HG02759 (cell line): ENCODE measurements around the gene SLC22A31.

ENCODE experiments used
- ATAC-seq: cut with Tn5 transposase; IDR thresholded peaks from one replicate; pipeline ENCODE4 v1.9.1; 2021; ENCODE audit warnings: mild to moderate bottlenecking, moderate library complexity; ENCODE audit not compliant: unreplicated experiment

SLC22A31 gene

DNA sequence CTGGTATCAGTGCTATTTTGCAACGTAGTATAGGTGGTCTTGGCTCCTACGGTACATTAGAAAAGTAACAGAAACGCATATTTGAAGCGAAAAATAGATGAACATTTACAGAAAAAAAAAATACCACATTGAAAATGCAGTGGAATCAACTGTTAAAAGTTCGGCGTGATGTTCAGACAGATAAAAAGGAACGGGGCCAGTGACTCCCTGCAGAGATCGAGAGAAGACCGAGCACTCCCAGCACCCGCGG is 16.7 kb upstream of the SLC22A31 start:
- no peak for ATAC-seq

DNA sequence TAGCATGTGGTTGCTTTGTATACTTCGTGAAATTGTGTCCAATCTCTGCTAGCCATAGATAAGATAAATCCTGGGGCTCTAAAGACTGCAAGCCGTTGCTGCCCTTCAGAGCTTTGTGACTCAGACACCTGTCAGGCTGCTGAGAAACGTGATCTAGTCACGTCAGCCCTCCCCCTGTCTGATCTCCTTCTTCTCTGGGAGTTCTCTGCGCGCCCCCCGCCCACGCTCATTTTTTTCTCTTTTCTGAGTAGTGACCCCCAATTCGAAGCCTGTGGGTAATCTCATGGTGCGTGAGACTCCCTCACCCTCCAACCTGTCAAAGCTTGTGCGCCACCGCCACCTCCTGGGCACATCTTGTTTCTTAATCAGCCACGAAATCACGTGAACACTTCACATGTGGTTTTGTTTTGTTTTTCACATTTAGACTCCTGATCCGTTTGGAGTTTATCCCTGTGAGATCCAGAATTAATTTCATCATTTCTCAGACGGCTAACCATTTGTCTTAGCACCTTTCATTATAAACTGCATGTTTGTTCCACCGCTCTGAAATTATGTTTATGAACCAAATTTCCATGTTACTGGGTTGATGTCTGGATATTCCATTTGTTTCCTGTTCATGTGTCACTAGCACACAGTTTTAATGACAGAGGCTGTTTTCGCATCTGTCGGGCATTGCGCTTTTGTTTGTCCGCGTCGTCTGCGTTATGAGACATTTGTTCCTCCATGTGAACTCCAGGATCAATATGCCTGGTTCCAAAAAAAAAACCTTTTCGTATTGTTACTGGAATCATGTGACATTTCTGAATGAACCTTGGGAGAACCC is 16.2 kb upstream of the SLC22A31 start:
- no peak for ATAC-seq

GRCh38 chr16:89210904-89211515 is 10.7 kb upstream of the SLC22A31 start:
- ATAC-seq = no peak

DNA sequence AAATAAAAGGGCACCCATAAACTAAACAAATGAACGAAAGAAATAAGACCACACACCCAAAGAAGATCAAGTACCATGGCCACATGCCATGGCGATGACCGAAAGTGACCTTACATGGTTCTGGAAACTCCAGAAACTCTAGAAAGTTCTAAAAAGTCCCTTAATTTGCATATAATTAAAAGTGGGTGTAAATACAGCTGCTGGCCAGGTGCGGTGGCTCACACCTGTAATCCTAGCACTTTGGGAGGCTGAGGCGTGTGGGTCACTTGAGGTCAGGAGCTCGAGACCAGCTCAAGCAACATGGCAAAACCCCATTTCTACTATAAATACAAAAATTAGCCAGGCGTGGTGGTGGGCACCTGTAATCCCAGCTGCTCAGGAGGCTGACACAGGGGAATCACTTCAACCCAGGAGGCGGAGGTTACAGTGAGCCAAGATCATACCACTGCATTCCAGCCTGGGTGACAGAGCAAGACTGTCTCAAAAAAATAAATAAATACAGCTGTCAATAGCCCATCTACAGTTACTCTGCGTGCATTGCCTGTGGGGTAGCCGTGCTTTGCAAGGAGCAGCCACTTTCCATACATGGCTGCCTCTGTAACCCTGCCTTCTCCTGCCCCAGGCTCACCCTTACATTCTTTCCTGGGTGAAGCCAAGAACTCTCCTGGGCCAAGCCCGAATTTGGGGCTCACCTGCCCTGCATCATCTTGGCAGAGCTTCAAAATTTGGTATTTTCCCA is 10.0 kb upstream of the SLC22A31 start:
- no peak for ATAC-seq

DNA sequence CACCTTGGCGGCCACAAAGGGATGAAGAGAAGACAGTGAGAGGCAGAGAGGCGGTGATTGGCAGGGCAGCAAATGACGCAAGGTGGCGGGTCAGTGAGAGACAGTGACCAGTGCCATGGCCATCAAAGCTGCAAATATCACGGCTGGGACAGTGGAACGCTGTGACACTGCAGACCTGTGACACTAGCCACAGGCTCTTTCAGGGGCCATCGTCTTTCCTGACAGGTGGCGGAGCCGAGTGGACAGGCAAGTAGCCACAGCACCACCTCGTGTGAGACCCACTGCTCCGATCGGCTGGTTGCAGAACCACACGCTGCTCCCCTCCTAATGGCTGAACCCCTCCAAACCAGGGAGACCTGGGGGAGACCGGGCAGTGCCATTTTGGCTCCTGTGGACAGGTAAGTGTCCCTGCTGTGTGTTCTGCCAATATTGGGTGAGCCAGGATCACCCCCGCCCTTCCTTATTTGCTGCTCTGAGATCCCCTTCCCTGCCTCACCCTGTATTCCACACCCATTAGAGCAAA is 9.2 kb upstream of the SLC22A31 start:
- ATAC-seq = no peak

DNA sequence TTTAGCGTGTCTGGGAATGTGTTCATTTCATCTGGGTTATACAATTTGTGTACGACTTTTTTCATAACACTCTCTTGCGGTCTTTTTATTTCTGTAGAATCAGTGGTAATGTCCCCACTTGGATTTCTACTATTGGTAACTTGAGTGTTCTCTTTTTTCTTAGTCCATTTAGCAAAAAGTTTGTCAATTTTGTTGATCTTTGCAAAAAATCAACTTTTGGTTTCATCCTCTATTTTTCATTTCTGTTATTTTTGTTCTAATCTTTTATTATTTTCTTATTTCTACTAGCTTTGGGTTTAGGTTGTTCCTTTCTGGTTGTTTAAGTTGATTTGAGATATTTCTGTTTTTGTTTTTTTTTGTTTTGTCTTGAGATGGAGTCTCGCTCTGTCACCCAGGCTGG is 7.7 kb upstream of the SLC22A31 start:
- ATAC-seq = no peak

DNA sequence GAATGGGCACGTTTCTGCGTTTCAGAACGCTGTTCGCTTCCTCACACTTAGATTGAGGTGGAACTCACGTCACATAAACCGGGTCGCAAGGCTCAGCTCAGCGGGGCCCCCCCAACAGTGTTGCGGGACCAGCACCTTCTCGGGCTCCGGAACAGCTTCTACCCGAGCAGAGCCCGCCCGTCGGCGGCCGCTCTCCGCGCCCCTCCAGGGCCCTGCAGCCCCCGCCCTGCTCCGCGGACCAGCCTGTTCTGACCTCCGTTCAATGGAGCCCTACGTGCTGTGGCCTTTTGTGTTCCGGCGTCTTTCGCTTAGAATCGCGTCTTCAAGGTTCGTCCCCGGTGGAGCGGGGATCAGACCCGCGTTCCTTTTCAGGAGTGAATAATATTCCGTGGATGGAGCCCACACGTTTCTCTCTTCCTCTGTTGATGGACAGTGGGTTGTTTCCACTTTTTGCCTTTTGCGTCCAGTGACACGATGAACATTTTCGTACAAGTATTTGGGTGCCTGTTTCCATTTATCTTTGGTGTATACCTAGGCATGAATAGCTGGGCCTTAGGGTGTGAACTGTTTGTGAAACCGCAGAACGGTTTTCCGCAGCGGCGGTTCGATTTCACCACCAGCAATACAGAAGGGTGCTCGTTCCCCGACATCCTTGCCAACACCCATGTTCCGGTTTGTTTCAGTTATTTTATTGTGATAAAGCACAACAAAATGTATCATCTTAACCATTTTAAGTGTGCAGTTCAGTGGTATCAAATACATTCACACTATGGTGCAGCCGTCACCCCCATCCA is 2.3 kb upstream of the SLC22A31 start:
- no peak for ATAC-seq

GRCh38 chr16:89201439-89202377 is 1.4 kb upstream of the SLC22A31 start:
- ATAC-seq = peak; percentile 54

DNA sequence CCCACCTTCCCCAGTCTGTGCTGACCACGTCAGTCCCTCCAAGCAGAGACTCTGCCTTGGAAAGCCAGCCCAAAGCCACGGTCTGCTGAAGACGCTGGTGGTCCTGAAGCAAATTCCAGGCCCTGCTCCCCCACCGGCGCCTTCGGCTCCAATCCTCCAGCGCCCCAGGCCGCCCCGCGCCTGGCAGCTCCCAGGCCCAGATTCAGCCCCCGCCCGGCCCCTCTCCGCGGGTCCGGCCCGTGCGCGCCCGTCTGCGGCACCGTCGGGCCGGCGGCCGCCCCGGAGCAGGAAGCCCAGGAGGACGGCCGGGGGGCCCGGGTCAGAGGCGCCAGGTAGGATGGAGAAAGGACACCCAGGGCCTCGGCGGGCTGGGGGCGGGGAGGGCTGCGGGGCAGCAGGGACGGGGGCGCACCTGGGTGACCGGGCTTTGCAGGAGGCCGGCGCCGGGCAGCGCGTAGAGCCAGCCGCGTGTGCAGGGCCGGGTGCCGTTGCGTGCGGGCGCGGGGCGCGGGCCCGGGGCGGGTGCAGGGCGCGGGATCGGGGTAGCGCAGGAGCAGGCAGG is 594 bp upstream of the SLC22A31 start:
- no peak for ATAC-seq

- ATAC-seq = no peak
Measured at GRCh38 chr16:89199241-89200123, 855 bp downstream of the SLC22A31 start.

DNA sequence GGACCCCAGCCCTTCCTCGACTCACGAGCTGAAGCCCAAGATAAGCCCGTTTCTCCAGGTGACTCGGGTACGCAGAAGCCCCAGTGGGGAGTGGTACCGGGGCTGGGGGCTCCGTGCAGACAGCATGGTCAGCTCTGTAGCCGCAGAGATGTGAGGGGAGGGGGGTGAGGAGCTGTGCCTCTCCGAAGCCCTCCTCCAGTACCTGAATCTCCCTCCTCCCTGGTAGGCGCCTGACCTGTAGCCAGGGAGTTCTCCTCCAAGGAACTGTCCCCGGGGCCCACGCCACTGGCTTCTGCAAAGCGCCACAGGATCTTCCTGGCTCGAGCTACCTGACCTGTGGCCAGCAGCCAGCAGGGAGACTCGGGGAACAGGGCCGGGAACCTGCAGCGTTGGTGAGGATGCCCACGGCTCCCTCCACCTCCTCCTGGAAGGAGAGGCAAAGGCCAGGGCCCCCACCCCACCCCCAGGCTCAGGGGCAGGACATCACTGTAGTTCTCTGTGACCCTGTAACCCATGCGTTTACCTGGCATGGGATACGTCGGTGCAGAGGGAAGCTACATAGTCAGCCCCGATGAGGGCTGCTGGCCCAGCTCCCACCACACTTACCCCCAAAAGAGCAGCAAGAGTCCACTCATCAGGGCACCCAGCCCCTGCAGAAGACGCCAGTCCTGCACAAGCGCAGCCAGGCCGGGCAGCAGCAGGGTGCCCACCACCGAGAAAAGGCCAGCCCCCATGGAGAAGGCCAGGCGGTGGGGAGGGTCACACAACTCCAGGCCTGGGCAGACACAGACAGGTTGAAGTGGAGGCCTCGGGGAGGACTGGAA is 1.7 kb downstream of the SLC22A31 start:
- no peak for ATAC-seq

GRCh38 chr16:89197633-89198416 is 2.5 kb downstream of the SLC22A31 start:
- no peak for ATAC-seq

DNA sequence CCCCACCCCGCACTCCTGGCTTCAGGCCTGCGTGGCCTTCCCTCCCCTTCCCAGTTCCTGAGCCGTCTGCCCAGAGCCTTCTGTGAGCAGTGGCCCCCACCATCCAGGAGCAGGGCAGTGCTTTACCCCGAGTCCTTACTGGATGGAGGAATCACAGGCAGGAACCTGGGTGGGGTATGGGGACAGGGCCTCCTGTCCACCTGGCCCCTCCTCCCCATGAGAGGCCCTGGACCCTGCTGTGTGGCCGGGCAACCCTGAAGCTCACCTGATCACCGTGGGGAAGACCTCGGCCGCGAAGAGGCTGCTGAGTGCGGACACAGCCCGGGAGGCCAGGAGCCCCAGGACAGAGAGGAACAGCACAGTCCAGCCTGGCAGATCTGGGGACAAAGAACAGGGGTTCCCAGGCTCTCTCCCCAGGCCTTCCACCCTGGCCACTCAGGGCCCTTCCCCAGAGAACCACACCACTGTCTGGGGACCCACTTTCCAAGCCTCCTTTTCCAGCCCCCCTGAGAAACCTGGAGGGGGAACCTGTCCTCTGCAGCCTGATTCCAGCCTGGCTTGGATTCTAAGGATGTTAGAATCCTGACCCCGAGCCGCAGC is 3.2 kb downstream of the SLC22A31 start:
- ATAC-seq = no peak

DNA sequence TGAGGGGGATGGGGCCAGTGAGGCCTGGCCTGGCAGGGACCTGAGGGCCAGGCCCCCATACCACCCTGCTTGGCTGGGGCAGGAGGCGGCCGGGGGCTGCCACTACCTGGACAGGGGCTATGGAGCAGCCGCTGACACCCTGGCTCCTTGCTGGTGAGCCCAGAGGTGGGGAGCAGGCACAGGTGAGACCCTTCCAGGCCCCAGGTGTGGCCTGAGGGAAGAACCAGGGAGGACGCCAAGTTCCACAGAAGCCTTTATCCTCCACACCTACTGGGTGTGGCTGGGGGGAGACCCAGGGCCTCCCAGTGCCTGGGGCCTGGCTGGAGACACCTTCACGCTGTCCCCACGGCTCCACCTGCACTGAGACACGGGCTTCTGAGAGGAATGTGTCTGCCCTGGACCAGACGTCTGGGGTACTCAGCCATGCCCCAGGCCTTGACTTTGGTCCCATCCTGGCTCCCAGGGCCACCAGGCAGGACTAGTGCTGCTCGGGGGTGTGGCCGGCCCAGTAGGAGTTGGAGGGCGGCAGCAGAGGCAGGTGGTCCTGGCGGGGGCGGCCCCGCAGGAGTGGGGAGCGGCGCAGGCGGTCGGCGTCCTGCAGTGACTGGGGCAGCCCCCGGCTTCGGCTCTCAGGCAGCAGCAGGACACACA is 4.7 kb downstream of the SLC22A31 start:
- no peak for ATAC-seq

DNA sequence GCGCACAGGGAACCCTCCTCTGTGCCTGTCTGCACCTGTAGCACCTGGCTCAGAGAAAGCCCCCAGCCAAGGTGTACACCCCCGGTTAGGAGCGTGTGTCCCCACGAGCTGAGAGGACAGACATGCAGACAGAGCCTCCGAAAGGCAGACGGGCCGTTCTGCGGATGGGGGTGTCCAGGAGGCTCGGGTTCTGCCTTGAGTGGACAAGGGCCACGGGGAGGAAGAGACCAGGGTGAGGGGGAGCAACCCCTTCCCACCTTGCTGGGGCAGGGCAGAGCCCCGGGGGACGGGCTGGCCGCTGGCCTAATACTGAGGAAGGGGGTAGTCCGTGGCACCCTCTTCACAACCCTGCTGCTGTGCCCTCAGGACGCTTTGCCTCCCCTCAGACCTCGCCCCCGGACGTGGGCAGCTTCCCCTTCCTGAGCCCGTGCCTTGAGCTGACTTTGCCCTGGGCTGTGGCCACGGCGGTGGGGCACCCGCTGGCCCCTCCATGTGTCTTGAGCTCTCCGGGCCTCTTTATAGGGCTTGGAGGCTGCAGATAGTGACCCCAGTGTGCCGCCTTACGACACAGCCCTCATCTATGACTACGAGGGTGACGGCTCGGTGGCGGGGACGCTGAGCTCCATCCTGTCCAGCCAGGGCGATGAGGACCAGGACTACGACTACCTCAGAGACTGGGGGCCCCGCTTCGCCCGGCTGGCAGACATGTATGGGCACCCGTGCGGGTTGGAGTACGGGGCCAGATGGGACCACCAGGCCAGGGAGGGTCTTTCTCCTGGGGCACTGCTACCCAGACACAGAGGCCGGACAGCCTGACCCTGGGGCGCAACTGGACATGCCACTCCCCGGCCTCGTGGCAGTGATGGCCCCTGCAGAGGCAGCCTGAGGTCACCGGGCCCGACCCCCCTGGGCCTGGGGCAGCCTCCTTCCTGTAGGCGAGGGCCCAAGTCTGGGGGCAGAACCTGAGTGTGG is 5.7 kb downstream of the SLC22A31 start:
- ATAC-seq = no peak
